Measurements from ENCODE around the gene UTS2B.

Gene UTS2B

GRCh38 chr3:191376516-191377141 is 46.3 kb upstream of the UTS2B start (continued):
- TF ChIP-seq ZNF449 (tag by site-specific recombination; IDR thresholded peaks at IDR 0.05), result no peak
- TF ChIP-seq ZSCAN30 (tag by site-specific recombination; IDR thresholded peaks at IDR 0.05), result peak; percentile 50; the same call in 1 of the 2 replicates
- TF ChIP-seq ZBTB17 (tag by site-specific recombination; IDR thresholded peaks at IDR 0.05), result peak; percentile 65
- TF ChIP-seq ZNF560 (tag by site-specific recombination; IDR thresholded peaks at IDR 0.05; ENCODE audit: borderline replicate concordance), result no peak
- peak; percentile 54; the same call in 1 of the 2 replicates for TF ChIP-seq SP7 (tag by site-specific recombination; IDR thresholded peaks at IDR 0.05)
- TF ChIP-seq ZNF175 (tag by site-specific recombination; IDR thresholded peaks at IDR 0.05), result no peak
- TF ChIP-seq ZIC2 (tag by site-specific recombination; IDR thresholded peaks at IDR 0.05), result no peak
- TF ChIP-seq, protein P1, sequence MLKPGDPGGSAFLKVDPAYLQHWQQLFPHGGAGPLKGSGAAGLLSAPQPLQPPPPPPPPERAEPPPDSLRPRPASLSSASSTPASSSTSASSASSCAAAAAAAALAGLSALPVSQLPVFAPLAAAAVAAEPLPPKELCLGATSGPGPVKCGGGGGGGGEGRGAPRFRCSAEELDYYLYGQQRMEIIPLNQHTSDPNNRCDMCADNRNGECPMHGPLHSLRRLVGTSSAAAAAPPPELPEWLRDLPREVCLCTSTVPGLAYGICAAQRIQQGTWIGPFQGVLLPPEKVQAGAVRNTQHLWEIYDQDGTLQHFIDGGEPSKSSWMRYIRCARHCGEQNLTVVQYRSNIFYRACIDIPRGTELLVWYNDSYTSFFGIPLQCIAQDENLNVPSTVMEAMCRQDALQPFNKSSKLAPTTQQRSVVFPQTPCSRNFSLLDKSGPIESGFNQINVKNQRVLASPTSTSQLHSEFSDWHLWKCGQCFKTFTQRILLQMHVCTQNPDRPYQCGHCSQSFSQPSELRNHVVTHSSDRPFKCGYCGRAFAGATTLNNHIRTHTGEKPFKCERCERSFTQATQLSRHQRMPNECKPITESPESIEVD (tag by site-specific recombination; IDR thresholded peaks at IDR 0.05), result peak; percentile 87
- 0 out of 2 replicates have a peak, but pooled peaks have one; percentile 36 for TF ChIP-seq ZXDB (tag by site-specific recombination; IDR thresholded peaks at IDR 0.05)
- TF ChIP-seq ZNF600 (tag by site-specific recombination; IDR thresholded peaks at IDR 0.05), result peak; percentile 68
- no peak for TF ChIP-seq ZNF335 (tag by site-specific recombination; conservative IDR thresholded peaks at IDR 0.05)
- 0 out of 2 replicates have a peak, but pooled peaks have one; percentile 25 for TF ChIP-seq KLF9 (tag by site-specific recombination; IDR thresholded peaks at IDR 0.05; ENCODE audit: low read depth)

GRCh38 chr3:191373327-191373726 is 43.0 kb upstream of the UTS2B start:
- TF ChIP-seq TSHZ1 (tag by site-specific recombination; IDR thresholded peaks at IDR 0.05; ENCODE audit: borderline replicate concordance) (no peak), ZNF664 (tag by site-specific recombination; IDR thresholded peaks at IDR 0.05) (peak; percentile 32; the same call in 1 of the 2 replicates), ZNF654 (tag by site-specific recombination; IDR thresholded peaks at IDR 0.05; ENCODE audit: low read depth) (no peak), BCL11B (tag by site-specific recombination; IDR thresholded peaks at IDR 0.05; ENCODE audit: low read depth) (no peak)
- TF ChIP-seq, protein P1 (tag by site-specific recombination; IDR thresholded peaks at IDR 0.05), result 0 out of 2 replicates have a peak, but pooled peaks have one; percentile 33
- no peak overlapping the region for H3K27ac ChIP-seq (ENCODE audit: extremely low read depth, low read depth, low read length)
- no peaks in the 10 kb centered on the region for H3K9me3 ChIP-seq (ENCODE audit: control insufficient read depth, insufficient read depth, low read depth, low read length)
- H3K4me3 ChIP-seq (ENCODE audit: low read depth, low read length), result no peak overlapping the region
- peaks cover 13% of the 10 kb centered on the region for H3K4me1 ChIP-seq (ENCODE audit: control insufficient read depth, insufficient read depth, low read length)
- peaks cover 0 to 37% of the 10 kb centered on the region in 2 experiments; a peak in 2 of 3 replicates for H3K36me3 ChIP-seq (ENCODE audit: control insufficient read depth in 2 of 2, insufficient read depth in 1 of 2, low read length in 2 of 2)
- CTCF ChIA-PET, result no interaction called here
- POLR2A ChIA-PET, result no interaction called here

Data from HEK293 (cell line).